ENCODE data around the gene FANCF. TPM values are rescaled to one million over a fixed set of nuclear protein-coding genes. Genes with fewer than 3 reads are reported as not detected.
A peak's percentile ranks its signal among the peaks of the same experiment; 100 is the strongest.

FANCF gene
- total and polyA plus RNA-seq, 2 experiments from 2014 or later, result 9.9 to 16.4 TPM

GRCh38 chr11:22627421-22627820 is 1.8 kb upstream of the FANCF start:
- peaks cover 23% of the 10 kb centered on the region for H3K79me2 ChIP-seq
- DNase-seq (ENCODE audit: low spot score), result no peak

DNA sequence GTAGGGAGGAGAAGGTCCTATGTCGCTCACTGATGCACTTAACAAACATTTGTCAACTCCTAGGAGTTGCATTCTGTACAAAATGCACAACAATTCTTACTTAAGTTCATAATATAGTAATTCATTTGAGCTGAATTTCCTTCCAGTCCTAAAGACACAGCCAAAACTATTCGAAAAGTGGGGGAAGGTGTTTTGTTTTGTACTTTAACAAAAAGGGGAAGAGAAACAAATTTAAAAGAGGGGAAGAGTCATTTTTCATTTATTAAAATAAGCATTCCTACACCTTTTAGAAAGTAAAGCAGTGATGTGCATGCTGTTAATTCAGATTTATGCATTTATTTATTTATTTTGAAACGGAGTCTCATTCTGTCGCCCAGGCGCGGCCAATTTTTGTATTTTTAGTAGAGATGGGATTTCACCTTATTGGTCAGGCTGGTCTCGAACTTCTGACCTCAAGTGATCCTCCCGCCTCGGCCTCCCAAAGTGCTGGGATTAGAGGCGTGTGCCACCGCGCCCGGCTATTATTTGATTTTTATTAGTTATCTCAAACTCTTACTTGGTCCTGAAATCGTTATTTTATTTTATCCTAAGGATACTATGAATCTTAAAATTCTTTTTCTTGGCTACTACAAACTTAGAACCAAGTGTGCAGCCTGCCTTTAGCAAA is 1.1 kb upstream of the FANCF start:
- Histone ChIP-seq H3K79me2 (peaks cover 29% of the 10 kb centered on the region), H3K4me1 (ENCODE audit: insufficient read depth) (peaks cover 6% of the 10 kb centered on the region), H3K4me3 (peak overlapping the region; percentile 21), H3K36me3 (replicated peaks; ENCODE audit: insufficient read depth, low read depth) (no peaks in the 10 kb centered on the region), H3K27me3 (no peaks in the 10 kb centered on the region), H3K9me2 (replicated peaks; ENCODE audit: insufficient read depth) (no peaks in the 10 kb centered on the region), H3K27ac (peak overlapping the region; percentile 99), H3K4me2 (peak overlapping the region; percentile 74), H2AFZ (peak overlapping the region; percentile 71), H3K9me3 (ENCODE audit: low read depth) (no peaks in the 10 kb centered on the region), H4K20me1 (ENCODE audit: insufficient read depth, poor library complexity, severe bottlenecking) (no peaks in the 10 kb centered on the region)
- TF ChIP-seq CTCF (IDR thresholded peaks at IDR 0.05; ENCODE audit: poor library complexity) (no peak), EZH2 (IDR thresholded peaks at IDR 0.05; ENCODE audit: borderline replicate concordance) (no peak), EZH2phosphoT487 (IDR thresholded peaks at IDR 0.05; ENCODE audit: low read depth, severe bottlenecking, unreplicated experiment) (no peak)
- DNase-seq (ENCODE audit: low spot score), result no peak
- over 99% methylated on average over 14 of the region's 14 CpGs for WGBS (ENCODE audit: low lambda C conversion rate, missing lambda C conversion rate)

More at GRCh38 chr11:22627421-22627820, 1.8 kb upstream of the FANCF start:
- Histone ChIP-seq H3K4me3 (no peak overlapping the region), H3K9me3 (ENCODE audit: low read depth) (no peaks in the 10 kb centered on the region), H3K9me2 (replicated peaks; ENCODE audit: insufficient read depth) (no peaks in the 10 kb centered on the region), H3K27me3 (no peaks in the 10 kb centered on the region), H3K36me3 (replicated peaks; ENCODE audit: insufficient read depth, low read depth) (no peaks in the 10 kb centered on the region), H3K27ac (no peak overlapping the region), H2AFZ (no peak overlapping the region), H3K4me1 (ENCODE audit: insufficient read depth) (peaks cover 6% of the 10 kb centered on the region), H3K4me2 (no peak overlapping the region), H4K20me1 (ENCODE audit: insufficient read depth, poor library complexity, severe bottlenecking) (no peaks in the 10 kb centered on the region)
- 98% methylated on average over 6 of the region's 6 CpGs for whole genome bisulfite sequencing (ENCODE audit: low lambda C conversion rate, missing lambda C conversion rate)
- TF ChIP-seq CTCF (IDR thresholded peaks at IDR 0.05; ENCODE audit: poor library complexity) (no peak), EZH2 (IDR thresholded peaks at IDR 0.05; ENCODE audit: borderline replicate concordance) (no peak), EZH2phosphoT487 (IDR thresholded peaks at IDR 0.05; ENCODE audit: low read depth, severe bottlenecking, unreplicated experiment) (no peak)

DNA sequence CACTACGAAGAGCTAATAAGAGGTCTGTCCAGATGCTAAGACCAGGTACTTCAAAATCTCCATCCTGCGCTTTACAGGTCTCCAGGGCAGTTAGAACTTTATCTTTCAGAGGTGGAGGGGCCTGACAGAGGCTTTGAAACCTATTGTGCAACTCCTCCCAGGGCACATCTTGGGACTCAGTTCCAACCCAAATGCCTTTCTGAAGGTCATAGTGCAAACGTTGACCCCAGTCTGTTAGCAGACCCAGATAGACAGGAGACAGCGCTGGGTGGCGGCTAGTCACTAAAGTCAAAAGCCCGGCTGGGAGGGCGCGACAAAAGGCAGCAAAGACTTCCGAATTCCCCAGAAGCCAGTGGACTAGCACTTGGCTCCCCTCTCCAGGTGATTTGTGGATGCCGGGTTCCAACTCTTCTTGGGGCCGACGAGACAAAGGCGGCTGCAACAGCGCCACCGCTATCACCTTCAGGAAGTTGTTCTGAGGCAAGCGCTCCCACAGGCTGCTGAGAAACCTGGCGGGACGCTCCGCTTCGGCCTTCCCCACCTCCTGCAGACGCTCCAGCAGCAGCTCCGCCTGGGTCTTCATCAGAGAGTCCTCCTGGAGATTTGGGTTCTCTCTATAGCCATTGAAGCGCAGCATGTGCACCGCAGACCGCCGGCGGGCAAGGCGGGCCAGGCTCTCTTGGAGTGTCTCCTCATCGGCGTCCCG is 728 bp downstream of the FANCF start:
- peak overlapping the region; percentile 99 for H3K27ac ChIP-seq
- no peaks in the 10 kb centered on the region for H3K36me3 ChIP-seq (replicated peaks; ENCODE audit: insufficient read depth, low read depth)
- WGBS (ENCODE audit: low lambda C conversion rate, missing lambda C conversion rate), result 3% methylated on average over 31 of the region's 31 CpGs
- no peaks in the 10 kb centered on the region for H4K20me1 ChIP-seq (ENCODE audit: insufficient read depth, poor library complexity, severe bottlenecking)
- peaks cover 6% of the 10 kb centered on the region for H3K4me1 ChIP-seq (ENCODE audit: insufficient read depth)
- H3K9me3 ChIP-seq (ENCODE audit: low read depth), result no peaks in the 10 kb centered on the region
- DNase-seq (ENCODE audit: low spot score), result peak; percentile 85
- no peaks in the 10 kb centered on the region for H3K9me2 ChIP-seq (replicated peaks; ENCODE audit: insufficient read depth)
- peak; percentile 56 for TF ChIP-seq CTCF (IDR thresholded peaks at IDR 0.05; ENCODE audit: poor library complexity)
- TF ChIP-seq EZH2phosphoT487 (IDR thresholded peaks at IDR 0.05; ENCODE audit: low read depth, severe bottlenecking, unreplicated experiment), result no peak
- peak overlapping the region; percentile 96 for H2AFZ ChIP-seq
- H3K27me3 ChIP-seq, result no peaks in the 10 kb centered on the region
- peak overlapping the region; percentile 92 for H3K4me2 ChIP-seq
- H3K4me3 ChIP-seq, result peak overlapping the region; percentile 93
- peaks cover 33% of the 10 kb centered on the region for H3K79me2 ChIP-seq

Data from hepatocyte (in vitro differentiated cells).